HK-2 (cell line): Measurements from ENCODE around the gene TEX44.

Experiments used
- DNase-seq: peaks from one replicate; pipeline ENCODE4 v3.0.0-alpha.2; 2018; ENCODE audit not compliant: unreplicated experiment

TEX44 gene

GRCh38 chr2:231633241-231633976 lies 40.7 kb downstream of the TEX44 start:
- DNase-seq: no peak

GRCh38 chr2:231634412-231634811 lies 41.7 kb downstream of the TEX44 start:
- DNase-seq: no peak

- DNase-seq: no peak
Measured at GRCh38 chr2:231634951-231635875, 42.5 kb downstream of the TEX44 start.

GRCh38 chr2:231640241-231640640 lies 47.6 kb downstream of the TEX44 start:
- DNase-seq: no peak

GRCh38 chr2:231640641-231641111 lies 48.0 kb downstream of the TEX44 start:
- no peak for DNase-seq

- peak; percentile 92 for DNase-seq
Measured at GRCh38 chr2:231642631-231643494, 50.2 kb downstream of the TEX44 start.

GRCh38 chr2:231643495-231643888 lies 50.8 kb downstream of the TEX44 start:
- no peak for DNase-seq
